MM.1S (cell line): Measurements from ENCODE around the gene MYO1E.

Experiments used
- CTCF ChIP-seq: fragments of 300-600 bp; sonication (generic); IDR thresholded peaks from 2 replicates; pipeline ENCODE4 v1.5.1; 2016; ENCODE audit warnings: antibody characterized with exemption, low read length, mixed read lengths
- EZH2 ChIP-seq: fragments of 300-600 bp; sonication (generic); optimal IDR thresholded peaks from 2 replicates; pipeline ENCODE3; 2017; ENCODE audit warnings: low read depth, mild to moderate bottlenecking, antibody characterized with exemption, low read length, mixed read lengths
- EZH2phosphoT487 ChIP-seq: fragments of 300-600 bp; sonication (generic); IDR thresholded peaks from 2 replicates; pipeline ENCODE4 v1.6.1; 2018; ENCODE audit warnings: antibody characterized with exemption, low read length

GRCh38 chr15:59119625-59120024 lies 253.0 kb downstream of the MYO1E start:
- no peak for TF ChIP-seq CTCF
- TF ChIP-seq EZH2phosphoT487 = no peak
- TF ChIP-seq EZH2 = no peak
